NOMO-1 treated with DMSO at 0.1 percent for 48 hours (cell line): ENCODE data around the gene ANGPT4.

ENCODE experiments used
- DNase-seq: peaks from one replicate; lab custom pipeline; 2025; ENCODE audit not compliant: unreplicated experiment; lab: John Stamatoyannopoulos, UW

Gene ANGPT4

DNA sequence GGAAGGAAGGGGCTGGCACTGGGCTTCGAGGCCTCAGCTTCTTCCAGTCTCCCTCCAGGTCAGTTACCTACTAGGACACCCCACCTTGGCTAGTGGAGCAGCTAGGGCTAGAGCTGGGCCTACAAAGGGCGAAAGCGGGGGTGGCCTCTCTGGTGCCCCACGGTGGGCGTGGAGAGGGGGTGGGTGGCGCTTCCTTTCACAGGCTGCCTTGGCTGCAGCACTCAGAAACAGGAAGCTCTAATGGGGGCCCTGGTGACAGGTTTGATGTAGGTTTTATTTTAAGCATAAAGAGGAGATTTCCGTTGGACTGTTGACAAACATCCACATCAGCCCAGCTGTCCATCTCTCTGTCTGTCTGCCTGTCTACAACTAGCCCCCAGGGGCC, 69.2 kb downstream of the ANGPT4 start:
- DNase-seq = peak; percentile 87

DNA sequence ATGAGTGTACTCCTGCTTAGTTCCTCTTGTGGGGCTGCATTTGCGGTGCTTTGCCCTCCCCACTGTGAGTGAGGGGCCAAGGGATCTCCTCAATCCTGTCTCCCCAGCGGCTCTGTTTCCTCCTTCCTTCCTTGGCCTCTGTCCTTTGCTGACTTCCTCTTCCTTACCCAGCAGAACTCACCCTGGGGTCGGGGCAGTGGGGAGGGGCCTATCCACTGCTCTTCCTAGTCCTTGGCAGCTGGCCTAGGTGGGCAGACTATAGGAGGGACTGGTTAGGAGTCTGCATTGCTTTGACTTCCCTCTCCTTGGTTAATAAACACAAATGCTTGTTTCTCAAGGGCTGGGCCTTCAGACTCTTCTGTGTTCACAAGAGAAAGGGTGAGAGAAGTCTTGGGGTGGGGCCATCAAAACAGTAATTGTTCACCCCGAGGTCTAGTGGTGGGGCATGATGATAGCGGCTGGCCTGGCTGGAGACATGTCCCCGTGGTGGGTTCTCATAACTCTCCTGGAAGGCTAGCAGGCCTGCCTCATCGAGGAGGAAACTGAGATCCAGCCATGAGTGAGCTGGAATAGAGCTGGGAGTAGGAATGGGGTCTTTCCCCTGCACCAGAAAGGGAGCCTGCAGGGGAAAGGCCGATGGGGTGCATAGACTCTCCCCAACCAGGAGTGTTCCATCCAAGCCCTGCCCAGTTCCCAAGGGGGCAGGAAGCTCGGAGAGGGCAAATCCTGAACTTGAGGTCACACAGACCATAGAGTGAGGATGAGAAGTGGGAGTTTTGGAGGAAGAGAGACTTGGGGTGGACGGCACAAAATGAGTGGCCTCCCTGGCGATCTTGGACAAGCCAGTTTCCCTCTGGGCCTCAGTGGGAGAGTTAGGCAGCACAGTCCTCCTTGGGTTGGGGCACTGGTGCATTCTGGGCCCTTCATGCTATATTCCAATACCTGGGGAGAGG, 69.9 kb downstream of the ANGPT4 start:
- peak; percentile 65 for DNase-seq

DNA sequence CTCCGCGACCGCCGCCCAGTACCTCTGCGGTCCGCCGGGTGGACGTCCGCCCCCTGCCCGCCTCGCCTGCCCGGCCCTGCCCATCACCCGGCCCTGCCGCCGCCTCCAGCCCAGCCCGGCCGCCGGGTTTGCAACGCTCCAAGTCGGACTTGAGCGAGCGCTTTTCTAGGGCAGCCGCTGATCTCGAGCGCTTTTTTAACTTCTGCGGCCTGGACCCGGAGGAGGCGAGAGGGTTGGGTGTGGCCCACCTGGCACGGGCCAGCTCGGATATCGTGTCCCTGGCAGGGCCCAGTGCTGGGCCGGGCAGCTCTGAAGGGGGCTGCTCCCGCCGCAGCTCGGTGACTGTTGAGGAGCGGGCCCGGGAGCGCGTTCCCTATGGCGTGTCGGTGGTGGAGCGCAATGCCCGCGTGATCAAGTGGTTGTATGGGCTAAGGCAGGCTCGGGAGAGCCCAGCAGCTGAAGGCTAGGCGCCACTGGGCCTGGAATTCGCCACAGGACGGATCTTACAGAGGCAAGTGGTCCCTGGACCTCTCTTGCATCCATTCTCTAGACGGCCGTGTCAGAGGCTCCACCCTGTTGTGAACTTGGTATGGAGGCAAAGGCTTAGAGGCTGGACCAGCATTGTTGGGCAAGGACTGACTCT, 70.8 kb downstream of the ANGPT4 start:
- DNase-seq = no peak

DNA sequence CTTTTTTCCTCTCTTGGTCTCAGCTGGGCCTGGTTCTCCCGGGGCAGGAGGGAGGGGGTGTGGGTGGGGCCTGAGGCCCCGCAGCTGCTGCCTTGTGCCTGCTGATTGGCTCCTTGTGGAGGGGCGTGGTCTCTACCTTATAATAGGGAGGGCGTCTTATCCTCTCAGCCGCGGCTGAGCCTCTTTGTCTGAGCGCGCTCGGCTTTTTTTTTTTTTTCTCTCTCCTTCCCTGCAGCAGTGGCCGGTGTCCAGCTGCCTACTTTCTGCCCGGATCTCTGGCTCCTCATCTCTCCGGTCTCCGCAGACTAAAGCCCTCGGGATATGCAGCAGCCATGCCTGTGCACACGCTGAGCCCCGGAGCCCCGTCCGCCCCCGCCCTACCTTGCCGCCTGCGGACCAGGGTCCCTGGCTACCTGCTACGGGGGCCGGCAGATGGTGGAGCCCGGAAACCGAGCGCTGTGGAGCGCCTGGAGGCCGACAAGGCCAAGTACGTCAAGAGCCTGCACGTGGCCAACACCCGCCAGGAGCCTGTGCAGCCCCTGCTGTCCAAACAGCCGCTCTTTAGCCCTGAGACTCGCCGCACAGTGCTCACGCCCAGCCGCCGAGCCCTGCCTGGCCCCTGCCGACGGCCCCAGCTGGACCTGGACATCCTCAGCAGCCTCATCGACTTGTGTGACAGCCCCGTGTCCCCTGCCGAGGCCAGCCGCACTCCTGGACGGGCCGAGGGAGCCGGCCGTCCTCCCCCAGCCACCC, 71.5 kb downstream of the ANGPT4 start:
- DNase-seq = peak; percentile 88

DNA sequence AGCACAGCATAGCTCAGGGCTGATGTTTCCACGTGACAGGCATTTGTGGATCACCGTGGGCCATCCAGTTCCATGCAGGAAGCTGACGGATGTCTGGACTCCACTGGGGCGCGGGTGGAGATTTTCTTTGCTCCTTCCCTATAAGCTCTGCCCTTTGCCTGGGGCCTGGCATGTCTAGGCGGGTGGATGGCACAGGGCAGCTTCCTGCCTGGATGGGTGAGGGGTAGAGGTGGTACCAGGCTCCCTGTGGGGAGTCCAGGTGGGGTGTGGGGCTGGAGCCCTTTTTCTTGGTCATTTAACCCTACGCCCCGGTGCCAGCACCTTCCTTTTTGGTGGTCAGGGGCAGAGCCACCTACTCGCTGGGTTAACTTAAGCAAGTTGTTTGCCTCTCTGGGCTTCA, 72.2 kb downstream of the ANGPT4 start:
- DNase-seq = no peak

DNA sequence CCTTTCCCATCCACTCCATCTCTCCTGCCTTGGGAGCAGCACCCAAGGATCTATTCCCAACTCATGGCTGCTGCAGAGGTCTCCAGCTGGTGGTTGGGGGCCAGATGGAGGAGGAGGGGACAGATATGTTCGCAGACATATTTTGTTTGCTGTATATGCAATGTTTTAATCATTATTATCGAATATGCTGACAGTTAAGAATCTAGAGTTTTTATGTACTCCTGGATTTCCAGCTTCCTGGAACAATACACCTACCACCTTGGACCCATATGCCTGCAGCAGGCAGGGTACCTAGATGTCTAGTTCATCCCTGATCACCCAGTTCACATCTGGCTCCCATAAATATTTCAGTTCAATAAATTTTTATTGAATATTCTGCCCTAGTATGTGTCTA, 73.6 kb downstream of the ANGPT4 start:
- no peak for DNase-seq

DNA sequence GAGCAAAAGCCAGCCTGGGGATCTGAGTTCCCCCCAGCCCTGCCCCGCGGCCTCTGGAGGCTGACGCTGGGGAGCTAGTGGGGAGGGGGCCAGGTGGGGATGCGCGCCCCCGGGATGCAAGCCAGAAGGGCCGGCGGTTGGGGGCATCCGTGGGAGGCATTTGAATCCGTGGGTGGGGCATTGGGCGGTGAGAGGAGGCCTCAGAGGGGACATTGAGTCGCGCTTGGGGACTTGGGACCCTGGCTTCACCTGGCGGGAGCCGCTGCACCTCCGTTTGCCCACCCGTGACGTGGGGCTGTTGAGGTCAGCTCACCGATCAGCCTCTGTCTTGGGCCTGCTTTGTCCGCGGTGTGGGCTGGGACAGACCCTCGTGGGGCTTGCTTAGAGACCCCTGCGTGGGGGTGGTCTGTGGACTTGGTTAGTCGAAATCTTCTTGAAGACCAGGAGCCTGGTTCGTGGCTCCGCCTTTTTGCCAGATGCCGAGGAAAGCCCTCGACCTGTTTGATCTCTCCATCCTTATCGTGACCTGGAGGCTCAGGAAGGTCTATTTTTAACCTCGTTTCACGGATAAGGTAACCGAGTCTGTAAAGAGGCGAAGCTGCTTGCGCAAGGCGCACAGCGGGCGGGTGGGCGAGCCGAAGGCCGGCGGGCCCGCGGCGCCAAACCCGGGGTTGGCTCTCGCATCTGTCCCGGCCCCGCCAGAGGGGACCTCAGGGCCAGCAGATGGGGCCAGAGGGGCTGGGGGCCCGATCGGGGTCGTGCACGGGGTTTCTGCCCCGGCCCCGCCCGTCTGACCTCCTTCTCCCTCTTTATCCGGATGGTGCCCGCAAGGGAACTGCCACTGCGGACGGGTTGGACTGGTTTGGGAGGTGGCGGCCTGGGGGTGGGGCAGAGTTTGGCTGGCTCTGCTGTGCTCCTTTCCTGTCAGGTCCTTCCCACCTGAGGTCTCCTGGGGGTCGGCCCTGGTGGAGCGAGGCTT, 74.3 kb downstream of the ANGPT4 start:
- DNase-seq = no peak

DNA sequence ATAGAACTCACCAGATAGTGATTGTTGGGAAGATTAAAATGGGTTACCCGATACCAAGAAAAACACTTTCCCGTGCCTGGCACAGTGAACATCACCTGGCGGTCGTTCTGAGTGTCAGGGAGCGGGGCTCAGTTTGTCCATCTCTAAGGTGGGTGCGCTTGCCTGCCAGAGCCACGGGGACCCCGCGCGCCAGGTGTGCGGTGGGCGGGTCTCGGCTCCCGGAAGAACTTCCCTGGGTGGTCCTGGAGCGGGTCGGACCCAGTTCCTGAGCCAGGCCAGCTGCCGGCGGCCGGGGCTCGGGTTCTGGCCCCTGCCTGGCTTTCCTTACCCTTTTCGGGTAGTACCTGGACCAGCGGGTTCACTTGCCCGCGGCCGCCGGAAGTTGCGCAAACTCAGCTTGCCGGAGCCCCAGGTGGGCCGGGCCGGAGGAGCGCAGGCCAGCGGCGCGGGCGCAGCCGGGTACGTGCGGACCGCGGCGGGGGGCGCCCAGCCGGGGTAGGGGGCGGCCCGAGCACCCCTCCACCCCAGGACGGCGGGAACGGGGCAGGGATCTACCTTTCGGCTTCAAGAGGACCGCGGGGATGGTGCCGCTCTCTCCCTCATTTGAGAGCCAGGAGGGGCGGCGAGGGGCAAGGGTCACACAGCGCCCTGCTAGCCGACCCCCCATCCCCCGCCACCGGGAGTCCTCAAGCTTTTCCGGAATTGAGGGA, 75.1 kb downstream of the ANGPT4 start:
- no peak for DNase-seq

DNA sequence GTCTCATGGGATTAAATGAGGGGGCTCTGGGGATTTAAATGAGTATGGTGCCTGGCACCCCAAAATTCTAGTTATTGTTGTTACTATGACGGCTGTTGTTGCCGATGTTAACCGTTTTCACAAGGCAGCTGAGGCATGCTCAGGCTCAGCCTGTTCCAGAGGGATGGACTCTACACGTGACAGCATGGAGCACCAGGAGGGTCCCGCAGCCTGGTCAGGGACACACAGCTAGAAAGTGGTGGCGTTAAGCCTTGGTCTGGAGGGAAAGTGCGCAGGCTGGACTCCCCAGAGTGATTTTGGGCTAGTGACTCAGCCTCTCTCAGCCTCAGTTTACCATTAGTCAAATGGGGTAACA, 75.7 kb downstream of the ANGPT4 start:
- no peak for DNase-seq

DNA sequence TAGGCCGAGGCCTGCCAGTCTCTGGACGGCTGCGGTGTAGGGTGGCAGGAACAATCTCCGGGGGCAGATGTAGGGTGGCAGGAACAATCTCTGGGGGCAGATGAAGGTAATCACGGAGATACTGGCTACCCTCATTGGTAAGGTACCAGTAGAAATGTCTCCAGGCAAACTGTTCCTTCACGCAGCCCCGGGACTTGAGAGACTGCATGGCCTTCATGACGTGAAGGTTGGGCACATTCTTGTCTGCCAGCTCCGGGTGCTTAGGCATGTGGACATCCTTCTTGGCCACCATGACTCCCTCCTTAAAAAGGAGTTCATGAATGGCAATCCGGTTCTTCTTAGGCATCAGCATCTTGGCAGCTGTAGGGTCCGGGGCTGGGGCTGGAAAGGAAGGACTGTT, 76.5 kb downstream of the ANGPT4 start:
- DNase-seq = no peak

DNA sequence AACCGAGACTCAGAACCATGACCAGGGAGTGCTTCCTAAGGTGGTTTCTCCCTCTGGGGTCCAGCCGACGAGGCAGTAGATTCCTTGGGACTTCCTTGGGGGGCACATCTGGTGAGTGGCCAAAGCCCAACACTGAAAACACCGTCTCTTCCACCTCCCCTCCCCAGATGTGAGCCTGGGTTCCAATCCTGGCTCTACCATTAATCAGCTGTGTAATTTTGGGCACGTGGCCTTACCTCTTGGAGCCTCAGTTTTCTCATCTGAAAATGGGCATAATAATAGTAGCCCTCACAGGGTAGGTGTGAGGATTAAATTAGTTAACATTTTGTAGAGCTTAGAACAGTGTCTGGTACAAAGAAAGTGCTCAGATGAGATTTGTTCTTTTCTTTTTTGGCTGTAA, 77.1 kb downstream of the ANGPT4 start:
- DNase-seq = no peak

DNA sequence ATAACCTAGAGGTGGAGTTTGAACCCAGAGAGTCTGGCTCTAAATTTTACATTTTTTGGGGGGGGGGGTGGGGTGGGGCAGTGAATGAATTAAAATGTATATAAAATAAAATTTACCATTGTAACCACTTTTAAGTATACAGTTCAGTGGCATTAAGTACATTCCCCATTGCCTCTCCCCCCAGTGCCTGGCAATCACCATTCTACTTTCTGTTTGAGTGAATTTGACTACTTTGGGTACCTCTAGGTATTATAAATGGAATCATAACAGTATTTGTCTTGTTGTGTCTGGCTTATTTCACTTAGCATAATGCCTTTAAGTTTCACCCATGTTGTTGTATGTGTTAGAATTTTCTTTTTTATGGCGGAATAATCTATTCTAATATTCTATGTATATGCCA, 79.9 kb downstream of the ANGPT4 start:
- no peak for DNase-seq

DNA sequence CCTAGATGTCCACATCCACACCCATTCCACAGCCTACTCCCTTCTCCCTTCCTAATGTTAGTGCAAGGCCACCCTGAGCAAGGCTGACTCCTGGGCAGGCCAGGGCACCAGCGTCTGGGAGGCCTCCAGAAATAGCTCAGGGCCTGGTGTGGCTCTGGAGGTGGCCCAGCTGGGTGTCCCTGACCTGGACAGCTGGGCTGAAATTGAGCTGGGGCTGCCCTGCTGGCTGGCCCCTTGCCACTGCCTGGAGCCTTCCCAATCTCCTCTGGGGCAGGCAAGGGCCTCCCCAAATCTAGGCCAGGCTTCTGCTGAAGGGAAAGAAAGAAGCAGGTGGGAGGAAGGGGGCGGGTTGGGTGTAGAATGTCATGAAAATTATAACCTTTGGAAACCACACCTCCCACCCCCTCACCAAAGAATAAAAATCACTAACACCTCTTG, 80.5 kb downstream of the ANGPT4 start:
- no peak for DNase-seq

DNA sequence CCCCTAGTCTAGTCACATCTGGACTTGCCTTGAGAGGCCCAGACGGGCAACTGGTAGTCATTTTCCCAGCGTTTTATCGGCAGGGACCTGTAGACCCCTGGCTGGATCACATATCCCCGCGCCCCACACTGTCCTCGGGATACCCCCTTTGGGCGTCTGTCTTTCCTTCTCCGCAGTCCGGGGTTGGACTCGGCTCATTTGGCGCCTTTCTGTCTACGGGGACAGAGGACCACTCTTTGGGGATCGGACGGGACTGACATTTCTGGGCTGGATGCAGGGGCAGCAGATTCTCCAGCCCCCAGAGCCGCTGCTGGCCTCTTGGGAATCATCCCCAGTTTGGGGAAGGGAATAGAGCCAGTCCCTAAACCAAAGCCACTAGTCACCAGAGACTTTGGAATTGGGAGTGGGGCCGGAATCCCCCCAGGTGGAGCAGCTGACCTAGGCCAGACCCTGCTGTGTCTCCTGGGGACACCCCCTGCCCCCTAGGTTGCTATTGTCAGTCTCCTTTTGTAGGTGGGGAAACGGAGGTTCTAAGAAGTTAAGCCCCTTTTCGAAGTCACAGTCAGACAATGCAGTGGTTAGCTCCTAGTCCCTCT, 81.9 kb downstream of the ANGPT4 start:
- DNase-seq = no peak

DNA sequence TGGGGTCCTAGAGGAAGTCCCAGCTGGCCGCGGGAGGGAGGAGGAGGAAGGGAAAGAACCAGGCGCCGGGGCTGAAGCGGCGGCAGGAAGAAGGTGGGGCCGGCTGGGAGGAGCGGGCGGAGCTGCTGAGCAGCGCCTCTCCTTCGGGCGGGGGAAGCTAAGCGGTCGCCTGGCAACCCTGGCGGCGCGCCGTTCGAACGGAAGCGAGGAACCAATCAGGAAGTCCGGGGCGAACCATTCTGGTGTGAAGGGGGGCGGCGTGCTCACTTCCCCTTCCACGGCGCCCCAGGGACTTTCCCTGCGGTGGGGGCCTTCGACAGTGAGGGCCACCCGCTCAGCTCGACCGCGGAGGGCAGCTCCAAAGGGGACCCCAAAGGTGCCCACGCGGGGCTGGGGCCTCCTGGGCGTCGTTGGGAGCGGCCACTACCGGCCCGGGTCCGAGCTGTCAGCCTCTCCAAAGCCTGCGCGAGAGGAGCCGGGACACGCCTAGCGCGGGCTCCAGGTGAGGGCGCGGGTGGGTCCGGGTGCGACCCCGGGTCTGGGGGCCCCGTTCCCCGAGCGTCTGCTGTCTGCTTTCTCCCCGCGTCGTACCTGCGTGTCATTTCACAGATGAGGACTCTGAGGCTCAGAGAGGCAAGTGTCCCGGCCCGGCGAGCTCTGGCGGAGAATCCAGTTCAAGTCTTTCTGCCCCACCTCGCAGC, 82.5 kb downstream of the ANGPT4 start, which contains the start of gene FAM110A:
Gene FAM110A, plus strand, starts transcription at position 266 of the 701 bp plus-strand sequence. CDS start 11,090 bp downstream, outside the sequence.
- peak; percentile 94 for DNase-seq

DNA sequence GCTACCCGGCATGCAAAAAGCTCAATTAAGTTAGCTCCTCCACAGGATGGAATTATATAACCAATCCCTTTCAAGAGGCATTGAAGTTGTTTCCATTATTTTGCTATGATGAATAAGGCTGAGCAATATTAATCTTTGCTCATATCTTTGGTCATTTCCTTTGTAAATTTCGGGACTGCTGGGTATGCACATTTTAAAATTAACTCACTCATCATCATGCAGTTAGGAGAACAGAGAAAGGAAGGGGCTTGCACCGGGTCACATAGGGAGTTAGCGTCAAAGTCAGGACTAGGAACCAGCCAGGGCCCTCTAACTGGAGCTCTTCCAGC, 83.0 kb downstream of the ANGPT4 start:
- peak; percentile 41 for DNase-seq

DNA sequence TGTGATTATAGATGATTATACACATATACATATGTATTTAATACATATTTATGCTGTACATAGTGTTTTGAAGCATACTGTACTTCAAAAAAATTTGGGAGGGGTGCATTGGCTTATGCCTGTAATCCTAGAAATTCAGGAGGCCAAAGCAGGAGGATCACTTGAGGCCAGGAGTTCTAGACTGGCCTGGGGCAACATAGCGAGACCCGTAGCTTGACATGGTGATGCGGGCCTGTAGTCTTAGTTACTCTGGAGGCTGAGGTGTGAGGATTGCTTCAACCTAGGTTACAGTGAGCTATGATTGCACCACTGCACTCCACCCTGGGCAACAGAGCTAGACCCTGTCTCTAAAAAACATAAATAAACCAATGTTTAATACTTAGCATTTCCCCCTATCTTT, 84.2 kb downstream of the ANGPT4 start:
- no peak for DNase-seq

DNA sequence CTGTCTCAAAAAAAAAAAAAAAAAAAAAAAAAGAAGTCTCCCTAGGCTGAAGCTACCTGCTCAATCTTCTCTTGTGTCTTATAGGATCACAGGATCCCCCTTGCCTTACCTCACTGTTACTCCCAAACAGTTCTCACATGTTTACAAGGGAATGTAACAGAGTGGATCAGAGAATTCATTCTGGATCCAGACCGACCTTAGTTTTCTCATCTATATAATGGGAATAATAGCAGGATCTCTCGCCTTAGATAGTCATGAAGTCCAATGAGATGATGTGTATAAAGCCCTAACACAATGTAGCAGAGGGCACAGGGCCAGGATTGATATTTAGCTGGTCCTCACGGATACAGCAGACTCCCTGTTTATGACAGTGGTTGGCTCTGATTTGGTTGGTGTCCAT, 84.9 kb downstream of the ANGPT4 start:
- DNase-seq = no peak

DNA sequence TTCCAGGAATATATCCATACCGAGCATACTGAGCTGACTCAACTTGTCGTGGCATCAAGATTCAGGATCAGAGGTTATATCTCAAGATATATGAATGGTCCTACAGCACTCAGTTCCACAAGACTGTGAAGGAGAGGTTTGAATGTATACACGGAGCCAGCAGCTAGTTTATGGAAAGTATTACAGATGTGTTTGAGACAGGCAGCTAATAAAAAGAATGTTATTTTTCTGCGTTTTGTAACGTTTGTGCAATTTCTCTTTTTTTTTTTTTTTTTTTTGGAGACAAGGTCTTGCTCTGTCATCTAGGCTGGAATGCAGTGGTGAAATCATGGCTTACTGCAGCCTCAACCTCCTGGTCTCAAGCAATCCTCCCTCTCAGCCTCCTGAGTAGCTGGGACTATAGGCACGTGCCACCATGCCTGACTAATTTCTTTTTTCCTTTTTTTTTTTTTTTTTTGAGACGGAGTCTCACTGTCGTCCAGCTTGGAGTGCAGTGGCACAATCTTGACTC, 86.1 kb downstream of the ANGPT4 start:
- DNase-seq = no peak
